HEK293 (cell line): ENCODE measurements around the gene MYO1G.

Experiments
- CTCF ChIA-PET: fragments of 350-600 bp; formaldehyde crosslinking; extraction: SDS; loops from one replicate; lab custom pipeline; 2021; ENCODE audit warnings: antibody characterized with exemption; lab: Yijun Ruan, JAX
- POLR2A ChIA-PET: fragments of 300-600 bp; formaldehyde crosslinking; extraction: SDS; loops from one replicate; lab custom pipeline; 2020; ENCODE audit warnings: antibody characterized with exemption, inconsistent platforms; lab: Yijun Ruan, JAX
- H3K27ac ChIP-seq: fragments of 200-500 bp; sonication (Bioruptor generic); 2 replicates; pipeline ENCODE4 v1.5.1; 2014; ENCODE audit warnings: low read depth, low read length, control low read depth, inconsistent platforms; ENCODE audit errors: extremely low read depth
- H3K36me3 ChIP-seq, 2 experiments: fragments of 200-500 bp in 1 of 2; sonication (Bioruptor generic) in 1 of 2; 1 replicate in 1 of 2; 2 replicates in 1 of 2; pipeline ENCODE4 v1.5.1; 2014 to 2017; ENCODE audit warnings: inconsistent platforms in 2 of 2, low read length in 2 of 2; ENCODE audit not compliant: control insufficient read depth in 2 of 2, insufficient read depth in 1 of 2
- H3K4me1 ChIP-seq: fragments of 200-500 bp; sonication (Bioruptor generic); 2 replicates; pipeline ENCODE4 v1.5.1; 2014; ENCODE audit warnings: mild to moderate bottlenecking, low read length, inconsistent platforms; ENCODE audit not compliant: control insufficient read depth, insufficient read depth
- H3K4me3 ChIP-seq: 2 replicates; pipeline ENCODE4 v1.5.1; 2011; ENCODE audit warnings: low read depth, mild to moderate bottlenecking, control low read depth, low read length, moderate library complexity
- H3K9me3 ChIP-seq: fragments of 200-500 bp; sonication (Bioruptor generic); 2 replicates; pipeline ENCODE4 v1.5.1; 2014; ENCODE audit warnings: low read depth, low read length, inconsistent platforms; ENCODE audit not compliant: control insufficient read depth, insufficient read depth
- BCL11B ChIP-seq: fragments of 450-650 bp; formaldehyde crosslinking; IDR thresholded peaks from 2 replicates; pipeline ENCODE4 v1.5.1; 2016; ENCODE audit warnings: low read depth, missing biosample characterization, missing genetic modification characterization
- FEZF1 ChIP-seq: fragments of 450-650 bp; formaldehyde crosslinking; IDR thresholded peaks from 2 replicates; pipeline ENCODE4 v1.5.1; 2016; ENCODE audit warnings: missing biosample characterization, missing genetic modification characterization
- GFI1B ChIP-seq: fragments of 450-650 bp; formaldehyde crosslinking; IDR thresholded peaks from 2 replicates; pipeline ENCODE4 v1.5.1; 2016; ENCODE audit warnings: missing biosample characterization, missing genetic modification characterization
- IKZF3 ChIP-seq: fragments of 450-650 bp; IDR thresholded peaks from 2 replicates; pipeline ENCODE4 v1.5.0; 2018; ENCODE audit warnings: missing biosample characterization, mild to moderate bottlenecking, missing genetic modification characterization, moderate library complexity
- KLF1 ChIP-seq: fragments of 450-650 bp; formaldehyde crosslinking; IDR thresholded peaks from 2 replicates; pipeline ENCODE4 v1.5.1; 2016; ENCODE audit warnings: missing biosample characterization, missing genetic modification characterization
- PBX3 ChIP-seq: sonication (generic); formaldehyde crosslinking; IDR thresholded peaks from 2 replicates; pipeline ENCODE4 v1.8.1; 2022; ENCODE audit warnings: mild to moderate bottlenecking, moderate library complexity, missing genetic modification reagents
- SETDB1 ChIP-seq: IDR thresholded peaks from one replicate; pipeline ENCODE4 v1.6.1; 2017; ENCODE audit warnings: mild to moderate bottlenecking, low read length, moderate library complexity, mixed read lengths; ENCODE audit not compliant: insufficient read length
- ZBTB20 ChIP-seq: fragments of 450-650 bp; formaldehyde crosslinking; IDR thresholded peaks from 2 replicates; pipeline ENCODE4 v1.5.1; 2016; ENCODE audit warnings: missing biosample characterization, missing genetic modification characterization
- ZBTB21 ChIP-seq: fragments of 450-650 bp; formaldehyde crosslinking; IDR thresholded peaks from 2 replicates; pipeline ENCODE4 v1.5.1; 2017; ENCODE audit warnings: missing biosample characterization, missing genetic modification characterization
- ZBTB6 ChIP-seq: fragments of 450-650 bp; formaldehyde crosslinking; IDR thresholded peaks from 2 replicates; pipeline ENCODE4 v1.5.1; 2017; ENCODE audit warnings: missing biosample characterization, missing genetic modification characterization
- ZFP41 ChIP-seq: fragments of 450-650 bp; formaldehyde crosslinking; IDR thresholded peaks from 2 replicates; pipeline ENCODE4 v1.5.1; 2016; ENCODE audit warnings: missing biosample characterization, missing genetic modification characterization, borderline replicate concordance
- ZNF133 ChIP-seq: fragments of 450-650 bp; formaldehyde crosslinking; IDR thresholded peaks from 2 replicates; pipeline ENCODE4 v1.5.1; 2016; ENCODE audit warnings: missing biosample characterization, missing genetic modification characterization
- ZNF138 ChIP-seq: fragments of 450-650 bp; formaldehyde crosslinking; IDR thresholded peaks from 2 replicates; pipeline ENCODE4 v1.5.1; 2016; ENCODE audit warnings: missing biosample characterization, missing genetic modification characterization, borderline replicate concordance
- ZNF169 ChIP-seq: fragments of 450-650 bp; formaldehyde crosslinking; IDR thresholded peaks from 2 replicates; pipeline ENCODE4 v1.5.1; 2016; ENCODE audit warnings: missing biosample characterization, missing genetic modification characterization
- ZNF19 ChIP-seq: fragments of 450-650 bp; formaldehyde crosslinking; IDR thresholded peaks from 2 replicates; pipeline ENCODE4; 2016; ENCODE audit warnings: missing biosample characterization, missing genetic modification characterization, low read depth
- ZNF223 ChIP-seq: fragments of 450-650 bp; formaldehyde crosslinking; IDR thresholded peaks from 2 replicates; pipeline ENCODE4 v1.5.1; 2016; ENCODE audit warnings: missing biosample characterization, missing genetic modification characterization
- ZNF530 ChIP-seq: fragments of 450-650 bp; formaldehyde crosslinking; IDR thresholded peaks from 2 replicates; pipeline ENCODE4 v1.5.1; 2016; ENCODE audit warnings: low read depth, missing biosample characterization, missing genetic modification characterization
- ZNF561 ChIP-seq: fragments of 450-650 bp; IDR thresholded peaks from 2 replicates; pipeline ENCODE4 v1.5.1; 2018; ENCODE audit warnings: missing biosample characterization, missing genetic modification characterization, borderline replicate concordance
- ZNF626 ChIP-seq: fragments of 450-650 bp; sonication (Bioruptor Pico); formaldehyde crosslinking; IDR thresholded peaks from 2 replicates; pipeline ENCODE4 v1.5.1; 2018; ENCODE audit warnings: missing biosample characterization, missing genetic modification characterization, inconsistent platforms
- ZNF677 ChIP-seq: fragments of 450-650 bp; IDR thresholded peaks from 2 replicates; pipeline ENCODE4 v1.5.0; 2018; ENCODE audit warnings: missing biosample characterization, mild to moderate bottlenecking, missing genetic modification characterization, moderate library complexity
- ZNF747 ChIP-seq: fragments of 450-650 bp; formaldehyde crosslinking; IDR thresholded peaks from 2 replicates; pipeline ENCODE4 v1.5.1; 2016; ENCODE audit warnings: missing biosample characterization, missing genetic modification characterization
- ZNF785 ChIP-seq: fragments of 450-650 bp; formaldehyde crosslinking; IDR thresholded peaks from 2 replicates; pipeline ENCODE4 v1.5.1; 2016; ENCODE audit warnings: missing biosample characterization, missing genetic modification characterization
- TF ChIP-seq, protein P1 (sequence below): fragments of 450-650 bp; formaldehyde crosslinking; IDR thresholded peaks from 2 replicates; pipeline ENCODE4 v1.5.1; 2016; ENCODE audit warnings: missing biosample characterization, missing genetic modification characterization, low read depth
- TF ChIP-seq, protein P2 (sequence below): fragments of 450-650 bp; formaldehyde crosslinking; IDR thresholded peaks from 2 replicates; pipeline ENCODE4 v1.5.1; 2016; ENCODE audit warnings: missing biosample characterization, missing genetic modification characterization
- TF ChIP-seq, protein P3 (sequence below): fragments of 450-650 bp; formaldehyde crosslinking; IDR thresholded peaks from 2 replicates; pipeline ENCODE4 v1.5.1; 2016; ENCODE audit warnings: missing biosample characterization, missing genetic modification characterization
- TF ChIP-seq, protein P4 (sequence below): fragments of 450-650 bp; formaldehyde crosslinking; IDR thresholded peaks from 2 replicates; pipeline ENCODE4 v1.5.1; 2016; ENCODE audit warnings: missing biosample characterization, missing genetic modification characterization, low read depth

The MYO1G gene

GRCh38 chr7:44955733-44956132 is 23.1 kb downstream of the MYO1G start:
- ChIA-PET CTCF (interaction anchor here (1.1 kb wide), 1 partner anchor 17 kb away, joined by 3 read pairs; no protein-coding TSS in a partner anchor), POLR2A (no interaction called here)
- H3K27ac ChIP-seq: no peak overlapping the region
- TF ChIP-seq KLF1 (tag by site-specific recombination): no peak
- no peak for TF ChIP-seq ZNF747
- no peak for TF ChIP-seq ZNF677 (tag by site-specific recombination)
- no peaks in the 10 kb centered on the region for H3K36me3 ChIP-seq
- H3K4me1 ChIP-seq: no peaks in the 10 kb centered on the region
- H3K4me3 ChIP-seq: no peak overlapping the region
- H3K9me3 ChIP-seq: no peaks in the 10 kb centered on the region

GRCh38 chr7:44953156-44953555 is 25.7 kb downstream of the MYO1G start:
- Histone ChIP-seq H3K9me3 (no peaks in the 10 kb centered on the region), H3K4me1 (no peaks in the 10 kb centered on the region), H3K27ac (no peak overlapping the region), H3K36me3 (no peaks in the 10 kb centered on the region), H3K4me3 (no peak overlapping the region)
- POLR2A ChIA-PET: no interaction called here
- TF ChIP-seq ZBTB21: no peak
- TF ChIP-seq, protein P1, sequence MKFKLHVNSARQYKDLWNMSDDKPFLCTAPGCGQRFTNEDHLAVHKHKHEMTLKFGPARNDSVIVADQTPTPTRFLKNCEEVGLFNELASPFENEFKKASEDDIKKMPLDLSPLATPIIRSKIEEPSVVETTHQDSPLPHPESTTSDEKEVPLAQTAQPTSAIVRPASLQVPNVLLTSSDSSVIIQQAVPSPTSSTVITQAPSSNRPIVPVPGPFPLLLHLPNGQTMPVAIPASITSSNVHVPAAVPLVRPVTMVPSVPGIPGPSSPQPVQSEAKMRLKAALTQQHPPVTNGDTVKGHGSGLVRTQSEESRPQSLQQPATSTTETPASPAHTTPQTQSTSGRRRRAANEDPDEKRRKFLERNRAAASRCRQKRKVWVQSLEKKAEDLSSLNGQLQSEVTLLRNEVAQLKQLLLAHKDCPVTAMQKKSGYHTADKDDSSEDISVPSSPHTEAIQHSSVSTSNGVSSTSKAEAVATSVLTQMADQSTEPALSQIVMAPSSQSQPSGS (tag by site-specific recombination): no peak
- TF ChIP-seq ZNF747: no peak
- TF ChIP-seq ZNF626 (tag by site-specific recombination): no peak
- no peak for TF ChIP-seq GFI1B (tag by site-specific recombination)
- TF ChIP-seq ZBTB6: no peak
- no peak for TF ChIP-seq IKZF3 (tag by site-specific recombination)
- TF ChIP-seq, protein P2, sequence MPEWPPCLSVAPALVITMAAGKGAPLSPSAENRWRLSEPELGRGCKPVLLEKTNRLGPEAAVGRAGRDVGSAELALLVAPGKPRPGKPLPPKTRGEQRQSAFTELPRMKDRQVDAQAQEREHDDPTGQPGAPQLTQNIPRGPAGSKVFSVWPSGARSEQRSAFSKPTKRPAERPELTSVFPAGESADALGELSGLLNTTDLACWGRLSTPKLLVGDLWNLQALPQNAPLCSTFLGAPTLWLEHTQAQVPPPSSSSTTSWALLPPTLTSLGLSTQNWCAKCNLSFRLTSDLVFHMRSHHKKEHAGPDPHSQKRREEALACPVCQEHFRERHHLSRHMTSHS (tag by site-specific recombination): no peak
- TF ChIP-seq ZBTB20 (tag by site-specific recombination): no peak
- no peak for TF ChIP-seq ZNF530
- no peak for TF ChIP-seq ZNF785 (tag by site-specific recombination)
- no peak for TF ChIP-seq ZNF133
- CTCF ChIA-PET: no interaction called here

DNA sequence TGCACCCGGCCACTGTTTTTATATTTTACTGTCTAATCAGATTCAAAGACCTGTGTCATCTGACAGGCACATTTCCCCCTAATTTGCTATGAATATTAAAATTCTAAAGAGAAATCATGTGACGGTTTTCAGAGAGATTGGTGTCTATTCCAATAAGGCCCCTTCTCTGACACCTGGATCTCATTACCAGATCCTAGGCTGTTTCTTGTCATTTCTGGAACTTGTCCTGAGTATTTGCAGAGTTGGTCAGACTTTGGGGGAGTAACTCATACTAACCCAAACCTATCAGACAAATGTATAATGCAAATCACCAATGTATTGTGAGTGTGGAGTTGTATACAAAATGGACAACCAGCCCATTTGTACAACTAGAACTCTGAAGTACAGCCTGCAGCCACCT is 29.5 kb downstream of the MYO1G start:
- Histone ChIP-seq H3K36me3 (no peaks in the 10 kb centered on the region), H3K9me3 (no peaks in the 10 kb centered on the region), H3K27ac (no peak overlapping the region), H3K4me1 (no peaks in the 10 kb centered on the region), H3K4me3 (no peak overlapping the region)
- ChIA-PET CTCF (no interaction called here), POLR2A (no interaction called here)
- TF ChIP-seq, protein P3, sequence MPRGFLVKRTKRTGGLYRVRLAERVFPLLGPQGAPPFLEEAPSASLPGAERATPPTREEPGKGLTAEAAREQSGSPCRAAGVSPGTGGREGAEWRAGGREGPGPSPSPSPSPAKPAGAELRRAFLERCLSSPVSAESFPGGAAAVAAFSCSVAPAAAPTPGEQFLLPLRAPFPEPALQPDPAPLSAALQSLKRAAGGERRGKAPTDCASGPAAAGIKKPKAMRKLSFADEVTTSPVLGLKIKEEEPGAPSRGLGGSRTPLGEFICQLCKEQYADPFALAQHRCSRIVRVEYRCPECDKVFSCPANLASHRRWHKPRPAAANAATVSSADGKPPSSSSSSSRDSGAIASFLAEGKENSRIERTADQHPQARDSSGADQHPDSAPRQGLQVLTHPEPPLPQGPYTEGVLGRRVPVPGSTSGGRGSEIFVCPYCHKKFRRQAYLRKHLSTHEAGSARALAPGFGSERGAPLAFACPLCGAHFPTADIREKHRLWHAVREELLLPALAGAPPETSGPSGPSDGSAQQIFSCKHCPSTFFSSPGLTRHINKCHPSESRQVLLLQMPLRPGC (tag by site-specific recombination): no peak
- no peak for TF ChIP-seq BCL11B (tag by site-specific recombination)
- no peak for TF ChIP-seq ZNF138
- TF ChIP-seq SETDB1: no peak
- TF ChIP-seq, protein P4, sequence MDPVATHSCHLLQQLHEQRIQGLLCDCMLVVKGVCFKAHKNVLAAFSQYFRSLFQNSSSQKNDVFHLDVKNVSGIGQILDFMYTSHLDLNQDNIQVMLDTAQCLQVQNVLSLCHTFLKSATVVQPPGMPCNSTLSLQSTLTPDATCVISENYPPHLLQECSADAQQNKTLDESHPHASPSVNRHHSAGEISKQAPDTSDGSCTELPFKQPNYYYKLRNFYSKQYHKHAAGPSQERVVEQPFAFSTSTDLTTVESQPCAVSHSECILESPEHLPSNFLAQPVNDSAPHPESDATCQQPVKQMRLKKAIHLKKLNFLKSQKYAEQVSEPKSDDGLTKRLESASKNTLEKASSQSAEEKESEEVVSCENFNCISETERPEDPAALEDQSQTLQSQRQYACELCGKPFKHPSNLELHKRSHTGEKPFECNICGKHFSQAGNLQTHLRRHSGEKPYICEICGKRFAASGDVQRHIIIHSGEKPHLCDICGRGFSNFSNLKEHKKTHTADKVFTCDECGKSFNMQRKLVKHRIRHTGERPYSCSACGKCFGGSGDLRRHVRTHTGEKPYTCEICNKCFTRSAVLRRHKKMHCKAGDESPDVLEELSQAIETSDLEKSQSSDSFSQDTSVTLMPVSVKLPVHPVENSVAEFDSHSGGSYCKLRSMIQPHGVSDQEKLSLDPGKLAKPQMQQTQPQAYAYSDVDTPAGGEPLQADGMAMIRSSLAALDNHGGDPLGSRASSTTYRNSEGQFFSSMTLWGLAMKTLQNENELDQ (tag by site-specific recombination): no peak
- no peak for TF ChIP-seq PBX3 (CRISPR knock-in tag)
- no peak for TF ChIP-seq ZBTB20 (tag by site-specific recombination)
- TF ChIP-seq ZNF19 (tag by site-specific recombination): no peak
- no peak for TF ChIP-seq ZFP41 (tag by site-specific recombination)
- TF ChIP-seq ZNF561 (tag by site-specific recombination): no peak
- TF ChIP-seq ZNF169 (tag by site-specific recombination): no peak
- no peak for TF ChIP-seq ZNF223 (tag by site-specific recombination)
- no peak for TF ChIP-seq FEZF1
